Muscle of leg (tissue), 11 donors: ENCODE measurements around the gene CRYGN. TPM values are rescaled to one million over a fixed set of nuclear protein-coding genes. Genes with fewer than 3 reads are reported as not detected.
A peak's percentile ranks its signal among the peaks of the same experiment; 100 is the strongest.

Experiments
- DNase-seq: peaks from one replicate; pipeline ENCODE4 v3.0.0; 2013
- H3K27ac ChIP-seq: one replicate; pipeline ENCODE4 v1.5.1; 2013; ENCODE audit warnings: mild to moderate bottlenecking, low read length, control low read depth
- H3K27me3 ChIP-seq: one replicate; pipeline ENCODE4 v1.6.1; 2013; ENCODE audit warnings: low read length; ENCODE audit not compliant: control insufficient read depth, insufficient read depth
- H3K36me3 ChIP-seq: one replicate; pipeline ENCODE4 v1.6.1; 2013; ENCODE audit warnings: low read length; ENCODE audit not compliant: control insufficient read depth, insufficient read depth
- H3K4me1 ChIP-seq: one replicate; pipeline ENCODE4 v1.6.1; 2013; ENCODE audit warnings: low read length; ENCODE audit not compliant: control insufficient read depth, insufficient read depth
- H3K4me3 ChIP-seq: one replicate; pipeline ENCODE4 v1.5.1; 2013; ENCODE audit warnings: low read length, control low read depth
- H3K9me3 ChIP-seq: replicated peaks from 2 replicates; pipeline ENCODE4 v1.6.1; 2013; ENCODE audit warnings: low read depth, low read length; ENCODE audit not compliant: control insufficient read depth
- WGBS: methylation state at CpG from one replicate; pipeline ENCODE4 v1.1.5; 2013; ENCODE audit warnings: missing lambda C conversion rate; ENCODE audit not compliant: insufficient coverage; 5-methylcytosine and 5-hydroxymethylcytosine counted together
- polyA plus RNA-seq, 8 donors: library from polyadenylated mRNA; unstranded; fragments of 120-200 nt; gene quantifications; one replicate each; pipeline versions ENCODE4 v1.2.1 to v1.2.3, GENCODE V29; 2013; ENCODE audit warnings: inconsistent platforms in 1 of 8, low replicate concordance in 1 of 8; ENCODE audit not compliant: insufficient read length in 8 of 8, insufficient read depth in 1 of 8
- total RNA-seq: library from RNA; stranded (reverse); fragments of 120-200 nt; gene quantifications from one replicate; pipeline ENCODE4 v1.2.4, GENCODE V29; 2013

The CRYGN gene
- total and polyA plus RNA-seq, 9 donors = 0.05 to 0.41 (median 0.12) TPM; not detected in 3

GRCh38 chr7:151391358-151391730 is 48.6 kb downstream of the CRYGN start:
- no peaks in the 10 kb centered on the region for H3K36me3 ChIP-seq
- H3K4me3 ChIP-seq = no peak overlapping the region
- no peak overlapping the region for H3K27ac ChIP-seq
- no peaks in the 10 kb centered on the region for H3K9me3 ChIP-seq
- WGBS = 75% methylated on average over 7 of the region's 9 CpGs
- no peak for DNase-seq
- peaks cover 5% of the 10 kb centered on the region for H3K4me1 ChIP-seq
- no peaks in the 10 kb centered on the region for H3K27me3 ChIP-seq

- DNase-seq = no peak
- no peaks in the 10 kb centered on the region for H3K27me3 ChIP-seq
- peaks cover 9% of the 10 kb centered on the region for H3K4me1 ChIP-seq
- WGBS = 69% methylated on average over 18 of the region's 25 CpGs
- H3K27ac ChIP-seq = no peak overlapping the region
- H3K36me3 ChIP-seq = no peaks in the 10 kb centered on the region
- H3K9me3 ChIP-seq = no peaks in the 10 kb centered on the region
- no peak overlapping the region for H3K4me3 ChIP-seq
Measured at GRCh38 chr7:151390598-151391357, 49.2 kb downstream of the CRYGN start.

GRCh38 chr7:151389768-151390597 is 50.0 kb downstream of the CRYGN start:
- H3K36me3 ChIP-seq = no peaks in the 10 kb centered on the region
- H3K9me3 ChIP-seq = no peaks in the 10 kb centered on the region
- H3K4me3 ChIP-seq = no peak overlapping the region
- DNase-seq = no peak
- H3K27me3 ChIP-seq = no peaks in the 10 kb centered on the region
- H3K4me1 ChIP-seq = peaks cover 16% of the 10 kb centered on the region
- H3K27ac ChIP-seq = no peak overlapping the region
- 84% methylated on average over 14 of the region's 24 CpGs for WGBS

DNA sequence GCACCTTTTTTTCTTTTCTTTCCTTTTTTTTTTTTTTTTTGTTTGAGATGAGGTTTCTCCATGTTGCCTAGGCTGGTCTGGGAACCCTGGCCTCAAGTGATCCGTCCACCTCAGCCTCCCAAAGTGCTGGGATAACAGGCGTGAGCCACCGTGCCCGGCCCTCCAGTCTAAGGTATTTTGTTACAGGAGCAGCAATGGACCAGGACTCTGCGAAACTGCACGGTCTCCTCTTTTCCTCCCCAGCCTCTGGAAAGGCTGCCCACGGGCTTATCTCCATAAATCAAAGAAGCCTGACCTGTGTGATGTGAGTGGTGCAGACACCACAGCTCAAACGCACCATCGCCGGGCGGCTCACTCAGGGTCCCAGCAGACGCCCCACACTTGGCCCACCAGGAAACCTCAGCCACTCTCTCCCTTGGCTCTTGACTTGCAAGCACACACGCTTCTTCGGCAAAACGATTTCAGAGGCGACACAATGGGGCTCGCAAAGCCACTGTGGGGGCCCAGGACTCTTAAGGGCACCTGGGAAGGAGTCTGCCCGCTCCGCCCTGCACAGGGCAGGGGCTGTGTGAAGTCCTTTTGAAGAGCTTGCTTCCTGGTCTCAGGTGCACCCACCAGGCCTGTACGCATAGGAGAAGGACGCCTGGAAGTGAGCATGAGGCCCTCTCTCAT is 50.7 kb downstream of the CRYGN start:
- H3K4me1 ChIP-seq = peaks cover 16% of the 10 kb centered on the region
- no peak for DNase-seq
- no peaks in the 10 kb centered on the region for H3K9me3 ChIP-seq
- no peaks in the 10 kb centered on the region for H3K36me3 ChIP-seq
- H3K27me3 ChIP-seq = peaks cover 6% of the 10 kb centered on the region
- H3K4me3 ChIP-seq = no peak overlapping the region
- no peak overlapping the region for H3K27ac ChIP-seq
- 86% methylated on average over 16 of the region's 21 CpGs for WGBS

DNA sequence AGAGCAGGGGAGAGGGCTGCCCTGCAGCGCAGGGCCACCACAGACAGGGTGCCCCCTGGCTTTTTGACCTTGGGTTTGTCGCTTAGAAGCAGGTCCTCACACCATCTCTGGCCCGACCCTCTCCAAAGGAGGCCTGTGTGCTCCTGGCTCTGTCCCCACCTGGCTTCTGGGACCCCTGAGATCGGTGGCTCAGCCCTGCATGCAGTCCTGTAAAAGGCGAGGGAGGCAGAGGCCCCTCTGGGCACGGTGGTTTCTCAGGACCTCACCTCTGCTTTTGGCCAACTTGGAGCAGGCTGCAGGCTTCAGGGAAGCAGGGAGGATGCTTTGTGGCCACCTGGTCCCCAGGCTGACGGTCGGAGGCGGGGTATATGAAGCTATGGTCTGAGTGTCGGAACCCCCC is 51.5 kb downstream of the CRYGN start:
- no peak overlapping the region for H3K4me3 ChIP-seq
- no peak for DNase-seq
- H3K27ac ChIP-seq = no peak overlapping the region
- H3K9me3 ChIP-seq = no peaks in the 10 kb centered on the region
- H3K36me3 ChIP-seq = no peaks in the 10 kb centered on the region
- H3K4me1 ChIP-seq = peaks cover 16% of the 10 kb centered on the region
- WGBS = 80% methylated on average over 6 of the region's 10 CpGs
- peaks cover 14% of the 10 kb centered on the region for H3K27me3 ChIP-seq

- Histone ChIP-seq H3K4me1 (peaks cover 16% of the 10 kb centered on the region), H3K9me3 (no peaks in the 10 kb centered on the region), H3K36me3 (no peaks in the 10 kb centered on the region), H3K27ac (no peak overlapping the region), H3K4me3 (no peak overlapping the region), H3K27me3 (peaks cover 16% of the 10 kb centered on the region)
- DNase-seq = no peak
- WGBS = 85% methylated on average over 4 of the region's 8 CpGs
Measured at GRCh38 chr7:151388007-151388297, 52.0 kb downstream of the CRYGN start.

GRCh38 chr7:151387161-151388006 is 52.6 kb downstream of the CRYGN start:
- WGBS = 82% methylated on average over 16 of the region's 24 CpGs
- no peak for DNase-seq
- H3K27ac ChIP-seq = no peak overlapping the region
- peaks cover 21% of the 10 kb centered on the region for H3K27me3 ChIP-seq
- H3K4me3 ChIP-seq = no peak overlapping the region
- H3K36me3 ChIP-seq = no peaks in the 10 kb centered on the region
- H3K4me1 ChIP-seq = peaks cover 16% of the 10 kb centered on the region
- no peaks in the 10 kb centered on the region for H3K9me3 ChIP-seq

GRCh38 chr7:151386301-151387160 is 53.4 kb downstream of the CRYGN start:
- no peaks in the 10 kb centered on the region for H3K9me3 ChIP-seq
- WGBS = 62% methylated on average over 15 of the region's 16 CpGs
- H3K4me3 ChIP-seq = no peak overlapping the region
- peak; percentile 38 for DNase-seq
- H3K27me3 ChIP-seq = peaks cover 29% of the 10 kb centered on the region
- no peak overlapping the region for H3K27ac ChIP-seq
- H3K4me1 ChIP-seq = peaks cover 24% of the 10 kb centered on the region
- H3K36me3 ChIP-seq = no peaks in the 10 kb centered on the region

DNA sequence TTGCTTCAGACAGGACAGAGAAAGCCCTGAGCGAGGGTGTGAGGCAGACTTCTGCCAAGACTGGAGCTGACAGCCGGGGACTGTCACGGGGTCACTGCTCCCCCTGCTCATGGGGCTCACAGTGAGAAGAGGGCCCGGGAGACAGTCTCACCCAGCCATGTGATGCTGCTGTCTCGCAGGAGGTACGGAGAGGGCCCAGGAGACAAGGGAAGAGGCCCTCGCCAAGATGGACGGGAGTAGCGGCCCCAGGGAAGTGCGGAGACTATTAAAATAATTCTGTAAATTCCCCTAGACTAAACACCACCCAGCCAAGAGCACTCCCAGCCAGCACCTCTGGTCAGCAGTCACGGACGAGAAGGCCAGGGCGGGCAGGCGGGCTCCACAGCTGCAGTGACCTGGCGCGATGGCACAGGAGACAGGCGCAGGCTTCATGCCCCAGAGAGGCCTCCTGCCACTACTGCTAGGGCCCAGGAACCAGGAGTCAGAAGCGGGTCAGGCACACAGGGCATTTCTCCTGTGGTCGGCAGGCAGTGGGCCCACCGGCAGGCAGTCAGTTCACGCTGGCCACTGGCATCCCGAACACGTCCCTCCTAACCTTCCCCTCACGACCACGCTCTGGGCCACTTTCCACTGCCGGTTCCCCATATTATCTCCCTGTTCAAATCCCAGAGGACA is 54.2 kb downstream of the CRYGN start:
- DNase-seq = no peak
- Histone ChIP-seq H3K4me1 (peaks cover 29% of the 10 kb centered on the region), H3K27me3 (peaks cover 35% of the 10 kb centered on the region), H3K9me3 (no peaks in the 10 kb centered on the region), H3K36me3 (no peaks in the 10 kb centered on the region), H3K4me3 (no peak overlapping the region), H3K27ac (no peak overlapping the region)
- WGBS = 83% methylated on average over 19 of the region's 26 CpGs
